HG03520 (cell line): ENCODE measurements around the gene SIDT1.

ENCODE experiments used
- ATAC-seq: cut with Tn5 transposase; IDR thresholded peaks from one replicate; pipeline ENCODE4 v1.9.1; 2021; ENCODE audit warnings: mild to moderate bottlenecking, moderate library complexity; ENCODE audit not compliant: unreplicated experiment

The SIDT1 gene

DNA sequence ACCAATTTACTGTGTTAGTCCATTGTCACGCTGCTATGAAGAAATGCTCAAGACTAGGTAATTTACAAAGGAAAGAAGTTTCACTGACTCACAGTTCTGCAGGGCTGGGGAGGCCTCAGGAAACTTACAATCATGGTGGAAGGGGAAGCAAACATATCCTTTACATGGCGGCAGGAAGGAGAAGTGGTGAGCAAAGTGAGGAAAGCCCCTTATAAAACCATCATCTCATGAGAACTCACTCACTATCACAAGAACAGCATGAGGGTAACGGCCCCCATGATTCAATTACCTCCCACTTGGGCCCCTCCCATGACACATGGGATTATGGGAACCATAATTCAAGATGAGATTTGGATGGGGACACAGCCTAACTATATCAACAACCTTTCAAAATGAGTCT, 143.9 kb downstream of the SIDT1 start:
- ATAC-seq, result no peak

DNA sequence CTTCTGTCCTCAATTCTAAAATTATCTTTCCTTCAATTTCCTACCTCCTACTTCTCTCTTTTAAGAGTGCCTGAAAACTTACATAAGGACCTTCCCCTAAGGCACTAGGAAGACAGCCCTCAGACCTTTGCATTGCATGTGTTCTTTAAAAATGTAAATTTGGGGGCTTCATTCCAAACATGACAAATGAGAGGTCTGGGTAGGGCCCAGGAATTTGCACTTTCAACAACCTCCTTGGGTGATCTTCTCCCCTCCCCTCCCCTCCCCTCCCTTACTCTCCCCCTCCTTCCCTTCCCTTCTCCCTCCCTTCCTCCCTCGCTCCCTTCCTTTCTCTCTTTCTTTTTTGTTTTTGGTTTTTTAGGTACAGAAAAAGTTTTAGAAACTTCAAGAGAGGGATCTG, 145.4 kb downstream of the SIDT1 start:
- no peak for ATAC-seq

DNA sequence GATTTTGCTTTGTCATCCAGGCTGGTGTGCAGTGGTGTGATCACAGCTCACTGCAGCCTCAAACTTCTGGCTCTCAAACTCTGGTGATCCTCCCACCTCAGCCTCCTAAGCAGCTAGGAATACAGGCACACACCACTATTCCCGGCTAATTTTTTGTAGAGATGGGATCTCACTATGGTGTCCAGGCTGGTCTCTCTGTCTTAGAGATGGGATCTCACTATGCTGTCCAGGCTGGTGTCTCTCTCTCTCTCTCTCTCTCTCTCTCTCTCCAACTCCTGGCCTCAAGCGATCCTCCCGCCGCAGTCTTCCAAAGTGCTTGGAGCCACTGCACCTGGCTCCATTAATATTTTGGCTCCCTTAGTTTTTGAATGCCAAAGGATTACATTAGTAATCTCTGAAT, 146.4 kb downstream of the SIDT1 start:
- no peak for ATAC-seq
